H1 (cell line): ENCODE results near the gene PPM1G. TPM values are rescaled to one million over a fixed set of nuclear protein-coding genes. Genes with fewer than 3 reads are reported as not detected.

ENCODE experiments used
- ASH2L ChIP-seq: fragments of 200-600, 300-600 bp; sonication (generic); IDR thresholded peaks from one replicate; pipeline ENCODE4 v1.7.1; 2017; ENCODE audit warnings: low read length
- ATF2 ChIP-seq: IDR thresholded peaks from 2 replicates; pipeline ENCODE4 v1.6.1; 2012; ENCODE audit warnings: low read length, inconsistent platforms
- BRCA1 ChIP-seq: IDR thresholded peaks from 2 replicates; pipeline ENCODE4 v1.6.1; 2012; ENCODE audit warnings: low read depth, low read length, improper control_type of control experiment
- CEBPB ChIP-seq: IDR thresholded peaks from 2 replicates; pipeline ENCODE4 v1.6.1; 2012; ENCODE audit warnings: low read depth, low read length
- CHD1 ChIP-seq: IDR thresholded peaks from 2 replicates; pipeline ENCODE4 v1.6.1; 2012; ENCODE audit warnings: low read depth, low read length, improper control_type of control experiment
- CHD2 ChIP-seq: IDR thresholded peaks from 2 replicates; pipeline ENCODE4 v1.6.1; 2012; ENCODE audit warnings: low read length, improper control_type of control experiment
- E2F6 ChIP-seq: IDR thresholded peaks from 2 replicates; pipeline ENCODE4 v1.6.1; 2012; ENCODE audit warnings: inconsistent platforms
- HDAC6 ChIP-seq: IDR thresholded peaks from one replicate; pipeline ENCODE4 v1.7.1; 2012; ENCODE audit warnings: low read depth, mild to moderate bottlenecking, inconsistent platforms, low read length, moderate library complexity
- KDM4A ChIP-seq: IDR thresholded peaks from one replicate; pipeline ENCODE4 v1.7.1; 2012; ENCODE audit warnings: low read depth, mild to moderate bottlenecking, moderate library complexity, low read length, inconsistent platforms; ENCODE audit not compliant: severe bottlenecking
- KDM5A ChIP-seq: fragments of 200-600 bp; IDR thresholded peaks from 2 replicates; pipeline ENCODE4 v1.7.1; 2012; ENCODE audit warnings: mild to moderate bottlenecking, low read length, inconsistent platforms, mixed read lengths
- MAX ChIP-seq: IDR thresholded peaks from 2 replicates; pipeline ENCODE4 v1.6.1; 2012; ENCODE audit warnings: inconsistent platforms
- NANOG ChIP-seq: IDR thresholded peaks from 2 replicates; pipeline ENCODE4 v1.6.1; 2011; ENCODE audit warnings: low read length, low read depth, mild to moderate bottlenecking, inconsistent platforms; ENCODE audit not compliant: insufficient read depth, poor library complexity, severe bottlenecking
- NRF1 ChIP-seq: IDR thresholded peaks from 2 replicates; pipeline ENCODE4 v1.6.1; 2011; ENCODE audit warnings: mild to moderate bottlenecking, low read depth, low read length, improper control_type of control experiment
- POLR2A ChIP-seq, 2 experiments: IDR thresholded peaks; 1 replicate in 1 of 2; 2 replicates in 1 of 2; pipeline ENCODE4 v1.6.1; 2011; ENCODE audit warnings: low read depth in 2 of 2, low read length in 2 of 2, mild to moderate bottlenecking in 2 of 2; ENCODE audit errors: control extremely low read depth in 1 of 2
- RBBP5 ChIP-seq: IDR thresholded peaks from 2 replicates; pipeline ENCODE4 v1.7.1; 2012; ENCODE audit warnings: low read depth, mild to moderate bottlenecking, inconsistent platforms, low read length, moderate library complexity, borderline replicate concordance
- RFX5 ChIP-seq: IDR thresholded peaks from 2 replicates; pipeline ENCODE4 v1.6.1; 2011; ENCODE audit warnings: low read depth, low read length, improper control_type of control experiment, borderline replicate concordance
- SIN3A ChIP-seq, 2 experiments: IDR thresholded peaks in 1 of 2; conservative IDR thresholded peaks in 1 of 2; 2 replicates each; pipeline ENCODE4 v1.6.1; 2011 to 2012; ENCODE audit warnings: low read length in 2 of 2, improper control_type of control experiment in 1 of 2, low read depth in 1 of 2, mild to moderate bottlenecking in 1 of 2
- SP1 ChIP-seq: IDR thresholded peaks from 2 replicates; pipeline ENCODE4 v1.6.1; 2011; ENCODE audit warnings: low read depth, low read length
- TAF7 ChIP-seq: optimal IDR thresholded peaks from 2 replicates; pipeline ENCODE3; 2011; ENCODE audit warnings: low read depth, mild to moderate bottlenecking, inconsistent platforms, low read length, moderate library complexity, borderline replicate concordance
- TBP ChIP-seq: IDR thresholded peaks from 2 replicates; pipeline ENCODE4 v1.6.1; 2011; ENCODE audit warnings: low read depth, low read length, improper control_type of control experiment
- TCF12 ChIP-seq: IDR thresholded peaks from 2 replicates; pipeline ENCODE4 v1.6.1; 2011; ENCODE audit warnings: low read depth, mild to moderate bottlenecking, low read length
- ZNF274 ChIP-seq: IDR thresholded peaks from 2 replicates; pipeline ENCODE4 v1.7.0; 2012; ENCODE audit warnings: low read length, borderline replicate concordance; ENCODE audit errors: extremely low read depth
- polyA plus RNA-seq, 7 experiments: library from polyadenylated mRNA; depleted of rRNA in 3 of 7; stranded (reverse) in 5 of 7; unstranded in 2 of 7; fragments of >200 nt in 5 of 7; fragments of 200-250 nt in 2 of 7; gene quantifications; 1 replicate in 5 of 7; 2 replicates in 1 of 7; 4 replicates in 1 of 7; pipeline versions ENCODE4 v1.2.1 to v1.2.3, GENCODE V29; 2011 to 2013; ENCODE audit warnings: missing spikeins in 2 of 7, mixed read lengths in 2 of 7
- total RNA-seq: library from RNA; stranded (reverse); fragmentation: NEBNext Ultra II Directional; extraction: Animal tissue kit (Norgen Biotek cat#: 25700); gene quantifications from 2 replicates; pipeline ENCODE4 v1.2.1, GENCODE V29; 2021

The PPM1G gene
- total and polyA plus RNA-seq, 2 of the 8 experiments (the other 6 are each of a cell fraction or from before 2014, with no cell fraction given): 73.3 to 203 TPM

- TF ChIP-seq TCF12 (no peak), TBP (peak; percentile 77), KDM4A (peak; percentile 87), ASH2L (peak; percentile 93), SP1 (peak; percentile 64; the same call in 1 of the 2 replicates), RBBP5 (peak; percentile 70; the same call in 1 of the 2 replicates), SIN3A (conservative IDR thresholded peaks at IDR 0.05 in 1 of 2, IDR thresholded peaks at IDR 0.05 in 1 of 2; ENCODE audit: low read depth in 1 of 2, low read length in 2 of 2) (peak; percentile 56 to 64; a peak in 3 of 4 replicates), CHD1 (no peak), TAF7 (no peak), ATF2 (peak; percentile 73; the same call in 1 of the 2 replicates), NANOG (peak; percentile 35), CEBPB (no peak), BRCA1 (peak; percentile 85), RFX5 (0 out of 2 replicates have a peak, but pooled peaks have one; percentile 9), POLR2A (IDR thresholded peaks at IDR 0.05; ENCODE audit: control extremely low read depth in 1 of 2, low read depth in 2 of 2, low read length in 2 of 2) (peak; percentile 87 to 92), NRF1 (0 out of 2 replicates have a peak, but pooled peaks have one; percentile 14), ZNF274 (no peak), E2F6 (peak; percentile 87; the same call in 1 of the 2 replicates), MAX (peak; percentile 89), HDAC6 (no peak), CHD2 (peak; percentile 97), KDM5A (no peak)
These were observed at the start of gene PPM1G (continued) for GRCh38 chr2:27409321-27410073.
